ENCODE measurements around the gene HEXA. TPM values are rescaled to one million over a fixed set of nuclear protein-coding genes. Genes with fewer than 3 reads are reported as not detected.

The HEXA gene
- total and polyA plus RNA-seq, 9 of the 15 experiments (the other 6 are each of a cell fraction or from before 2014, with no cell fraction given), result 22.2 to 136 (median 68.9) TPM

DNA sequence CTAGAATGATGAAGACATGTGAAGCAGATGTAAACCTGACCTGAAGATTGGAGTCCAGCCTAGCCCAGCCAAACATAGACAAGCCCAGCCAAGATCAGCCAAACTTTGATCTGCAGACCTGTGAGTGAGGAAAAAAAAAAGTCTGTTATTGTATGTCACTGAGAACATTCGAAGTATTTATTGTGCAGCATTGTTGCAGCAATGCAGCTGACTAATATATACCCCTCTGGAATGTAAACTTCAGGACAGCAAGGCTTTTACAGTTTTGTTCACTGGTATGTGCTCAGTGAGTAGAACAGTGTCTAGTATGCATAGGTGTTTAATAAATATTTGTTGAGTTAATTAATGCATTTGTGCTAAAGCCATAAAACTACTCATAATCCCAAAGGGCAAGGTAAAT is 45.7 kb upstream of the HEXA start:
- BruUV-seq (replicated peaks), result no TSS peak
- 0% methylated on average over 1 of the region's 1 CpG for WGBS (ENCODE audit: insufficient coverage, low coverage, missing lambda C conversion rate)
- POLR2A ChIA-PET, result no interaction called here
- ATAC-seq (no peak), FAIRE-seq (no peak), DNase-seq (ENCODE audit: extremely low read depth in 1 of 4, low spot score in 3 of 4) (no peak)
- CTCF ChIA-PET (ENCODE audit: low intra/inter-chr PET ratio), result no interaction called here
- H3K4me1 ChIP-seq (replicated peaks in 1 of 2; ENCODE audit: control insufficient read depth in 2 of 2, insufficient read depth in 2 of 2, low read length in 2 of 2), result no peaks in the 10 kb centered on the region
- H3K9me1 ChIP-seq (ENCODE audit: control insufficient read depth, insufficient read depth, low read length), result no peaks in the 10 kb centered on the region
- H3K79me2 ChIP-seq (ENCODE audit: control insufficient read depth, insufficient read depth, low read length), result no peaks in the 10 kb centered on the region
- H3K9ac ChIP-seq (ENCODE audit: insufficient read depth in 1 of 2, low read depth in 2 of 2, low read length in 2 of 2), result no peak overlapping the region
- H4K20me1 ChIP-seq (replicated peaks; ENCODE audit: control insufficient read depth, insufficient read depth, low read length), result no peaks in the 10 kb centered on the region
- in situ Hi-C loops (cut with MboI), result no loop called here
- H3K36me3 ChIP-seq (ENCODE audit: control insufficient read depth, insufficient read depth, low read length), result no peaks in the 10 kb centered on the region
- TF ChIP-seq PPARD (CRISPR knock-in tag; IDR thresholded peaks at IDR 0.05), result no peak
- no peak for TF ChIP-seq NR2C2 (CRISPR knock-in tag; IDR thresholded peaks at IDR 0.05)
- TF ChIP-seq NR2C2 (tag; IDR thresholded peaks at IDR 0.05), result no peak
- TF ChIP-seq, protein P1, sequence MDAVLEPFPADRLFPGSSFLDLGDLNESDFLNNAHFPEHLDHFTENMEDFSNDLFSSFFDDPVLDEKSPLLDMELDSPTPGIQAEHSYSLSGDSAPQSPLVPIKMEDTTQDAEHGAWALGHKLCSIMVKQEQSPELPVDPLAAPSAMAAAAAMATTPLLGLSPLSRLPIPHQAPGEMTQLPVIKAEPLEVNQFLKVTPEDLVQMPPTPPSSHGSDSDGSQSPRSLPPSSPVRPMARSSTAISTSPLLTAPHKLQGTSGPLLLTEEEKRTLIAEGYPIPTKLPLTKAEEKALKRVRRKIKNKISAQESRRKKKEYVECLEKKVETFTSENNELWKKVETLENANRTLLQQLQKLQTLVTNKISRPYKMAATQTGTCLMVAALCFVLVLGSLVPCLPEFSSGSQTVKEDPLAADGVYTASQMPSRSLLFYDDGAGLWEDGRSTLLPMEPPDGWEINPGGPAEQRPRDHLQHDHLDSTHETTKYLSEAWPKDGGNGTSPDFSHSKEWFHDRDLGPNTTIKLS (IDR thresholded peaks at IDR 0.05; ENCODE audit: borderline replicate concordance, low read depth), result no peak
- TF ChIP-seq, protein P2, sequence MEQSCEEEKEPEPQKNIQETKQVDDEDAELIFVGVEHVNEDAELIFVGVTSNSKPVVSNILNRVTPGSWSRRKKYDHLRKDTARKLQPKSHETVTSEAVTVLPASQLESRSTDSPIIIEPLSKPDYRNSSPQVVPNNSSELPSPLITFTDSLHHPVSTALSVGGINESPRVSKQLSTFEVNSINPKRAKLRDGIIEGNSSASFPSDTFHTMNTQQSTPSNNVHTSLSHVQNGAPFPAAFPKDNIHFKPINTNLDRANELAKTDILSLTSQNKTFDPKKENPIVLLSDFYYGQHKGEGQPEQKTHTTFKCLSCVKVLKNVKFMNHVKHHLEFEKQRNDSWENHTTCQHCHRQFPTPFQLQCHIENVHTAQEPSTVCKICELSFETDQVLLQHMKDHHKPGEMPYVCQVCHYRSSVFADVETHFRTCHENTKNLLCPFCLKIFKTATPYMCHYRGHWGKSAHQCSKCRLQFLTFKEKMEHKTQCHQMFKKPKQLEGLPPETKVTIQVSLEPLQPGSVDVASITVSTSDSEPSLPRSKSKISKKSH (CRISPR knock-in tag; IDR thresholded peaks at IDR 0.05), result no peak
- TF ChIP-seq NCOA2 (IDR thresholded peaks at IDR 0.05; ENCODE audit: partially characterized antibody in 2 of 2), result no peak
- TF ChIP-seq EP400 (IDR thresholded peaks at IDR 0.05), result no peak
- no peak for TF ChIP-seq STAT5A (IDR thresholded peaks at IDR 0.05; ENCODE audit: borderline replicate concordance, low read length)
- TF ChIP-seq CBX2 (IDR thresholded peaks at IDR 0.05; ENCODE audit: insufficient read depth, low read length, poor library complexity, severe bottlenecking), result no peak
- no peaks in the 10 kb centered on the region; a peak in 1 of 5 replicates for H3K27me3 ChIP-seq (ENCODE audit: control insufficient read depth in 2 of 2, insufficient read depth in 2 of 2, low read length in 2 of 2)
- no peaks in the 10 kb centered on the region; the same call in 1 of the 2 replicates for H3K9me3 ChIP-seq (replicated peaks; ENCODE audit: control insufficient read depth, insufficient read depth, low read depth, low read length)
- no peak overlapping the region for H3K27ac ChIP-seq (ENCODE audit: extremely low read depth, low read depth, low read length)
- no peak overlapping the region for H3K4me3 ChIP-seq
- intact Hi-C loops (cut with micrococcal nuclease), result no loop called here
- no peak overlapping the region for H3K4me2 ChIP-seq (ENCODE audit: insufficient read depth, low read length)
- no peak overlapping the region for H2AFZ ChIP-seq (ENCODE audit: low read depth, low read length)
